IMR-90 (cell line): ENCODE results near the gene FAM228B. TPM values are rescaled to one million over a fixed set of nuclear protein-coding genes. Genes with fewer than 3 reads are reported as not detected.

Experiments used
- ATAC-seq: fragments of 200-7000 bp; cut with Tn5 transposase; 2 replicates; pipeline ENCODE4 v1.9.1; 2020; ENCODE audit warnings: low read depth, mild to moderate bottlenecking, moderate library complexity
- BruUV-seq: library from RNA; stranded (reverse); fragments of 400-500 nt; replicated peaks from 2 replicates; lab custom pipeline; 2021; lab: Mats Ljungman, UMichigan
- CTCF ChIA-PET: fragments of 300-600 bp; formaldehyde crosslinking; extraction: SDS; loops from one replicate; lab custom pipeline; 2021; ENCODE audit warnings: antibody characterized with exemption; lab: Yijun Ruan, JAX
- POLR2A ChIA-PET: fragments of 300-600 bp; sonication (Branson Sonifier 250); formaldehyde crosslinking; loops from one replicate; lab custom pipeline; 2022; ENCODE audit warnings: antibody characterized with exemption; ENCODE audit not compliant: unreplicated experiment; lab: Charles Lee
- DNase-seq: peaks from one replicate; pipeline ENCODE4 v3.0.0; 2013
- H2AFZ ChIP-seq: replicated peaks from 2 replicates; pipeline ENCODE3; 2013; ENCODE audit warnings: low read length, mild to moderate bottlenecking; ENCODE audit not compliant: poor library complexity
- H2AK5ac ChIP-seq: 2 replicates; pipeline ENCODE4 v1.6.1; 2013; ENCODE audit warnings: low read depth, low read length, inconsistent platforms
- H2AK9ac ChIP-seq: replicated peaks from 2 replicates; pipeline ENCODE3; 2013; ENCODE audit warnings: mild to moderate bottlenecking, low read depth, low read length, moderate library complexity; ENCODE audit not compliant: poor library complexity
- H2BK120ac ChIP-seq: 2 replicates; pipeline ENCODE4 v1.6.1; 2013; ENCODE audit warnings: low read depth, low read length, inconsistent platforms
- H2BK15ac ChIP-seq: 3 replicates; pipeline ENCODE4 v1.6.1; 2013; ENCODE audit warnings: low read depth, low read length, inconsistent platforms
- H2BK20ac ChIP-seq: 2 replicates; pipeline ENCODE4 v1.6.1; 2013; ENCODE audit warnings: low read depth, mild to moderate bottlenecking, inconsistent platforms, low read length, moderate library complexity
- H2BK5ac ChIP-seq: 2 replicates; pipeline ENCODE4 v1.6.1; 2013; ENCODE audit warnings: mild to moderate bottlenecking, low read depth, low read length, inconsistent platforms; ENCODE audit not compliant: poor library complexity, severe bottlenecking
- H3K14ac ChIP-seq: replicated peaks from 2 replicates; pipeline ENCODE4 v1.6.1; 2013; ENCODE audit warnings: low read depth, low read length, inconsistent platforms
- H3K18ac ChIP-seq: 2 replicates; pipeline ENCODE4 v1.6.1; 2013; ENCODE audit warnings: low read depth, low read length, control low read depth
- H3K23ac ChIP-seq: 2 replicates; pipeline ENCODE4 v1.6.1; 2013; ENCODE audit warnings: low read depth, low read length, inconsistent platforms
- H3K27ac ChIP-seq: 2 replicates; pipeline ENCODE4 v1.5.1; 2013; ENCODE audit warnings: mild to moderate bottlenecking, control low read depth, low read length; ENCODE audit not compliant: insufficient read depth
- H3K27me3 ChIP-seq: 2 replicates; pipeline ENCODE4 v1.6.1; 2013; ENCODE audit warnings: low read length; ENCODE audit not compliant: control insufficient read depth, insufficient read depth
- H3K36me3 ChIP-seq: 2 replicates; pipeline ENCODE4 v1.6.1; 2013; ENCODE audit warnings: low read length, mixed read lengths; ENCODE audit not compliant: control insufficient read depth, insufficient read depth
- H3K4ac ChIP-seq: 2 replicates; pipeline ENCODE4 v1.6.1; 2013; ENCODE audit warnings: low read depth, low read length, inconsistent platforms
- H3K4me1 ChIP-seq: 2 replicates; pipeline ENCODE4 v1.6.1; 2013; ENCODE audit warnings: low read length, mixed read lengths; ENCODE audit not compliant: control insufficient read depth, insufficient read depth
- H3K4me2 ChIP-seq: 2 replicates; pipeline ENCODE4 v1.6.1; 2013; ENCODE audit warnings: low read depth, mild to moderate bottlenecking, control low read depth, low read length, moderate library complexity
- H3K4me3 ChIP-seq: 2 replicates; pipeline ENCODE4 v1.5.1; 2013; ENCODE audit warnings: low read depth, mild to moderate bottlenecking, control low read depth, low read length, moderate library complexity; ENCODE audit not compliant: insufficient read depth
- H3K56ac ChIP-seq: 2 replicates; pipeline ENCODE4 v1.6.1; 2013; ENCODE audit warnings: low read length, inconsistent platforms; ENCODE audit not compliant: insufficient read depth; ENCODE audit errors: extremely low read depth
- H3K79me1 ChIP-seq, 2 experiments: 2 replicates each; pipeline ENCODE4 v1.6.1; 2013; ENCODE audit warnings: low read length in 2 of 2, inconsistent platforms in 1 of 2, low read depth in 1 of 2
- H3K9ac ChIP-seq: 2 replicates; pipeline ENCODE4 v1.6.1; 2013; ENCODE audit warnings: low read depth, low read length, control low read depth
- H3K9me1 ChIP-seq: 2 replicates; pipeline ENCODE4 v1.6.1; 2013; ENCODE audit warnings: low read length, inconsistent platforms; ENCODE audit not compliant: insufficient read depth
- H3K9me3 ChIP-seq: 2 replicates; pipeline ENCODE4 v1.6.1; 2013; ENCODE audit warnings: low read length; ENCODE audit not compliant: control insufficient read depth, insufficient read depth
- H4K20me1 ChIP-seq: 2 replicates; pipeline ENCODE4 v1.6.1; 2013; ENCODE audit warnings: low read length, inconsistent platforms; ENCODE audit not compliant: insufficient read depth
- H4K5ac ChIP-seq: 2 replicates; pipeline ENCODE4 v1.6.1; 2013; ENCODE audit warnings: mild to moderate bottlenecking, low read depth, low read length, control low read depth
- H4K8ac ChIP-seq, 2 experiments: 2 replicates each; pipeline ENCODE4 v1.6.1; 2013; ENCODE audit warnings: low read depth in 2 of 2, low read length in 2 of 2, control low read depth in 1 of 2, inconsistent platforms in 1 of 2
- H4K91ac ChIP-seq: 2 replicates; pipeline ENCODE4 v1.6.1; 2013; ENCODE audit warnings: low read depth, low read length, inconsistent platforms; ENCODE audit not compliant: insufficient read depth
- BHLHE40 ChIP-seq: fragments of 150-350 bp; IDR thresholded peaks from 2 replicates; pipeline ENCODE4 v1.6.1; 2016; ENCODE audit warnings: mild to moderate bottlenecking, low read depth, low read length
- CEBPB ChIP-seq: IDR thresholded peaks from 2 replicates; pipeline ENCODE4 v1.6.1; 2012; ENCODE audit warnings: low read depth, low read length, improper control_type of control experiment
- CHD1 ChIP-seq: IDR thresholded peaks from 2 replicates; pipeline ENCODE4 v1.6.1; 2012; ENCODE audit warnings: low read depth, low read length, improper control_type of control experiment
- ELK1 ChIP-seq: fragments of 150-350 bp; IDR thresholded peaks from 2 replicates; pipeline ENCODE4 v1.6.1; 2016; ENCODE audit warnings: low read depth, mild to moderate bottlenecking, low read length, moderate library complexity, borderline replicate concordance
- FOS ChIP-seq: fragments of 150-350 bp; IDR thresholded peaks from 2 replicates; pipeline ENCODE4 v1.6.1; 2016; ENCODE audit warnings: low read depth, low read length
- MAFK ChIP-seq: IDR thresholded peaks from 2 replicates; pipeline ENCODE4 v1.6.1; 2012; ENCODE audit warnings: low read depth, low read length, improper control_type of control experiment
- MAZ ChIP-seq: IDR thresholded peaks from 2 replicates; pipeline ENCODE4 v1.6.1; 2012; ENCODE audit warnings: low read depth, mild to moderate bottlenecking, low read length, improper control_type of control experiment, moderate library complexity, borderline replicate concordance
- MXI1 ChIP-seq: IDR thresholded peaks from 2 replicates; pipeline ENCODE4 v1.6.1; 2012; ENCODE audit warnings: low read depth, mild to moderate bottlenecking, low read length, moderate library complexity, borderline replicate concordance
- NFE2L2 ChIP-seq: fragments of 150-350 bp; IDR thresholded peaks from 2 replicates; pipeline ENCODE4 v1.6.1; 2016; ENCODE audit warnings: low read depth, mild to moderate bottlenecking, low read length
- POLR2A ChIP-seq: IDR thresholded peaks from 2 replicates; pipeline ENCODE4 v1.6.1; 2012; ENCODE audit warnings: mild to moderate bottlenecking, low read depth, low read length
- RAD21 ChIP-seq: IDR thresholded peaks from 2 replicates; pipeline ENCODE4 v1.6.1; 2012; ENCODE audit warnings: low read length, improper control_type of control experiment
- RCOR1 ChIP-seq: IDR thresholded peaks from 2 replicates; pipeline ENCODE4 v1.6.1; 2012; ENCODE audit warnings: mild to moderate bottlenecking, low read length, improper control_type of control experiment; ENCODE audit not compliant: insufficient replicate concordance
- RFX5 ChIP-seq: IDR thresholded peaks from 2 replicates; pipeline ENCODE4 v1.8.0; 2012; ENCODE audit warnings: low read depth, mild to moderate bottlenecking, low read length, moderate library complexity
- SMC3 ChIP-seq: fragments of 150-350 bp; IDR thresholded peaks from 2 replicates; pipeline ENCODE4 v1.6.1; 2016; ENCODE audit warnings: low read depth, mild to moderate bottlenecking, antibody characterized with exemption, low read length, moderate library complexity
- USF2 ChIP-seq: fragments of 150-350 bp; IDR thresholded peaks from 2 replicates; pipeline ENCODE4 v1.6.1; 2017; ENCODE audit warnings: mild to moderate bottlenecking, antibody characterized with exemption, low read length, low read depth
- WGBS, 2 experiments: methylation state at CpG; one replicate each; pipeline versions ENCODE4 v1.1.5 to v1.1.7; 2013; ENCODE audit warnings: missing lambda C conversion rate in 2 of 2; ENCODE audit not compliant: insufficient read length in 1 of 2; ENCODE audit errors: extremely low coverage in 2 of 2; 5-methylcytosine and 5-hydroxymethylcytosine counted together
- dilution Hi-C: fragments of 300-500 bp; cut with HindIII; formaldehyde crosslinking; loops from one replicate; pipeline ENCODE4 v1.14.3; 2018; ENCODE audit warnings: low sequenced_read_pairs; ENCODE audit not compliant: unreplicated experiment
- in situ Hi-C: fragments of 300-500 bp; cut with MboI; formaldehyde crosslinking; loops from 3 replicates; pipeline ENCODE4 v1.14.3; 2019; ENCODE audit warnings: low sequenced_read_pairs, inconsistent platforms, mixed read lengths
- intact Hi-C: fragments of 100-400 bp; cut with micrococcal nuclease; formaldehyde crosslinking; loops from 2 replicates; pipeline ENCODE4 v1.10.0; 2022
- polyA plus RNA-seq, 3 experiments: library from polyadenylated mRNA; depleted of rRNA; stranded (reverse); fragments of >200 nt; gene quantifications; 2 replicates each; pipeline ENCODE4 v1.2.3, GENCODE V29; 2012; ENCODE audit warnings: low replicate concordance in 1 of 3
- total RNA-seq: library from RNA; depleted of rRNA; stranded (reverse); fragments of >200 nt; gene quantifications from 2 replicates; pipeline ENCODE4 v1.2.3, GENCODE V29; 2012
- TF ChIP-seq, protein P1 (sequence below): conservative IDR thresholded peaks from 2 replicates; pipeline ENCODE4 v1.5.1; 2012; ENCODE audit warnings: mild to moderate bottlenecking, low read depth, low read length, improper control_type of control experiment

Gene FAM228B
- total and polyA plus RNA-seq, 2 of the 4 experiments (the other 2 are of a cell fraction), result 2.0 to 2.9 TPM

DNA sequence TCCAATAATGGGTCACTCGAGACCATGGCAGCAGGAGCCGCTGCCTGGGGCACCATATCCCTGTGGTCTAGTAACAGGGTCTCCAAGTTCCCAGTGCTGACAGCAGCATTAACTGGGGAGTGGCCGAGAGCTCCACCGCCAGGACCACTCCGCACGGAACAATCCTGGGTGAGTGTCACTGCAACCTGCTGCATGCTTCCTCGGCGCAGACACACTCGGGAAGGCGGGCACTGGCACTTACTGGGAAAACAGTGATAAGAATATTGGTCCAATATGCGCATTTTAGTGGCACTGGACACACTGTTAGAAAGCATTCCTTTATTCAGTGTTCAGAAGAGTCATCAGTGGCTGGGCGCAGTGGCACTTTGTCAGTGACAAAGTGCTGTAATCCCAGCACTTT lies 81.2 kb downstream of the FAM228B start:
- CTCF ChIA-PET, result no interaction called here
- Histone ChIP-seq H3K4me2 (no peak overlapping the region), H3K4me1 (no peaks in the 10 kb centered on the region), H4K20me1 (no peaks in the 10 kb centered on the region; the same call in 1 of the 2 replicates), H2AK9ac (no peak overlapping the region), H4K5ac (no peak overlapping the region), H2BK5ac (no peak overlapping the region), H2AK5ac (no peak overlapping the region), H3K9me1 (no peaks in the 10 kb centered on the region; the same call in 1 of the 2 replicates), H3K79me1 (no peaks in the 10 kb centered on the region), H3K4ac (no peak overlapping the region), H2BK120ac (no peak overlapping the region), H3K36me3 (peaks cover 25% of the 10 kb centered on the region), H4K91ac (no peak overlapping the region), H4K8ac (no peak overlapping the region), H2AFZ (no peak overlapping the region), H3K23ac (no peak overlapping the region), H3K27me3 (no peaks in the 10 kb centered on the region), H3K14ac (no peak overlapping the region), H3K9ac (no peak overlapping the region), H3K9me3 (no peaks in the 10 kb centered on the region), H3K4me3 (no peak overlapping the region), H3K27ac (no peak overlapping the region), H2BK20ac (no peak overlapping the region), H2BK15ac (no peak overlapping the region), H3K18ac (no peak overlapping the region), H3K56ac (no peak overlapping the region)
- ATAC-seq (no peak), DNase-seq (no peak)
- in situ Hi-C loops (no loop called here), intact Hi-C loops (no loop called here), dilution Hi-C loops (no loop called here)
- TF ChIP-seq RFX5 (no peak), USF2 (no peak), MAFK (no peak), RAD21 (no peak), RCOR1 (no peak), ELK1 (no peak), POLR2A (no peak), MXI1 (no peak), MAZ (no peak), CEBPB (no peak), NFE2L2 (no peak), BHLHE40 (no peak), CHD1 (no peak), SMC3 (no peak), FOS (no peak)
- TF ChIP-seq, protein P1, sequence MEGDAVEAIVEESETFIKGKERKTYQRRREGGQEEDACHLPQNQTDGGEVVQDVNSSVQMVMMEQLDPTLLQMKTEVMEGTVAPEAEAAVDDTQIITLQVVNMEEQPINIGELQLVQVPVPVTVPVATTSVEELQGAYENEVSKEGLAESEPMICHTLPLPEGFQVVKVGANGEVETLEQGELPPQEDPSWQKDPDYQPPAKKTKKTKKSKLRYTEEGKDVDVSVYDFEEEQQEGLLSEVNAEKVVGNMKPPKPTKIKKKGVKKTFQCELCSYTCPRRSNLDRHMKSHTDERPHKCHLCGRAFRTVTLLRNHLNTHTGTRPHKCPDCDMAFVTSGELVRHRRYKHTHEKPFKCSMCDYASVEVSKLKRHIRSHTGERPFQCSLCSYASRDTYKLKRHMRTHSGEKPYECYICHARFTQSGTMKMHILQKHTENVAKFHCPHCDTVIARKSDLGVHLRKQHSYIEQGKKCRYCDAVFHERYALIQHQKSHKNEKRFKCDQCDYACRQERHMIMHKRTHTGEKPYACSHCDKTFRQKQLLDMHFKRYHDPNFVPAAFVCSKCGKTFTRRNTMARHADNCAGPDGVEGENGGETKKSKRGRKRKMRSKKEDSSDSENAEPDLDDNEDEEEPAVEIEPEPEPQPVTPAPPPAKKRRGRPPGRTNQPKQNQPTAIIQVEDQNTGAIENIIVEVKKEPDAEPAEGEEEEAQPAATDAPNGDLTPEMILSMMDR, result no peak
- POLR2A ChIA-PET, result no interaction called here
- BruUV-seq, result no TSS peak
- WGBS, 2 experiments, result 100% methylated on average over 5 of the region's 12 CpGs; no CpG with 5 or more reads in 1 of the 2 experiments
